ENCODE data around the gene PGLYRP1.

DNA sequence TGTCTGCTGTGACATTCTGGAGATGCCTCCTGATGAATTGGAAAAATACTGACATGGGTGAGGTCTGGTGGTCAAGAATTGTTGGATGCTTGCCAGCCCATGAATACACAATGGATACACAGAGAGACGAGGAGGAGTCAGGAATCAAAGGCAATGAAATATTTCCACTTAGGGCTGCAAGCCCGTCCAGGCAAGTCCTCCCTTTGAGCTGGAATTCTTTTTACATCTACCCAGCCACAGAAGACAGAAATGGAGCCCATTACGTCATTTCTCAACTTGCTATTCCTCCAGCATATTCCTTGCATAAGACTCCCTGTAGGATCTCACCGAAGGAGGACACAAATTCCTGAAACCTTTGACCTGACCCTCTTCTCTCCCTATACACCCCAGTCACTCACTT, 33.7 kb upstream of the PGLYRP1 start:
- TF ChIP-seq, protein P1, sequence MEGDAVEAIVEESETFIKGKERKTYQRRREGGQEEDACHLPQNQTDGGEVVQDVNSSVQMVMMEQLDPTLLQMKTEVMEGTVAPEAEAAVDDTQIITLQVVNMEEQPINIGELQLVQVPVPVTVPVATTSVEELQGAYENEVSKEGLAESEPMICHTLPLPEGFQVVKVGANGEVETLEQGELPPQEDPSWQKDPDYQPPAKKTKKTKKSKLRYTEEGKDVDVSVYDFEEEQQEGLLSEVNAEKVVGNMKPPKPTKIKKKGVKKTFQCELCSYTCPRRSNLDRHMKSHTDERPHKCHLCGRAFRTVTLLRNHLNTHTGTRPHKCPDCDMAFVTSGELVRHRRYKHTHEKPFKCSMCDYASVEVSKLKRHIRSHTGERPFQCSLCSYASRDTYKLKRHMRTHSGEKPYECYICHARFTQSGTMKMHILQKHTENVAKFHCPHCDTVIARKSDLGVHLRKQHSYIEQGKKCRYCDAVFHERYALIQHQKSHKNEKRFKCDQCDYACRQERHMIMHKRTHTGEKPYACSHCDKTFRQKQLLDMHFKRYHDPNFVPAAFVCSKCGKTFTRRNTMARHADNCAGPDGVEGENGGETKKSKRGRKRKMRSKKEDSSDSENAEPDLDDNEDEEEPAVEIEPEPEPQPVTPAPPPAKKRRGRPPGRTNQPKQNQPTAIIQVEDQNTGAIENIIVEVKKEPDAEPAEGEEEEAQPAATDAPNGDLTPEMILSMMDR (conservative IDR thresholded peaks at IDR 0.05), result no peak
- no peak for TF ChIP-seq EZH2 (IDR thresholded peaks at IDR 0.05; ENCODE audit: low read depth)
